A549 (cell line): ENCODE data around the gene QRSL1. TPM values are rescaled to one million over a fixed set of nuclear protein-coding genes. Genes with fewer than 3 reads are reported as not detected.
A peak's percentile ranks its signal among the peaks of the same experiment; 100 is the strongest.

Source experiments
- ATAC-seq, 2 experiments: fragments of 200-7000 bp in 1 of 2; fragments of >200 bp in 1 of 2; cut with Nextera tagmentation in 1 of 2; cut with Tn5 transposase in 1 of 2; 3 replicates each; pipeline versions ENCODE4 v1.8.0 to v1.9.1; 2018 to 2020; ENCODE audit warnings: mild to moderate bottlenecking in 1 of 2, moderate library complexity in 1 of 2
- CTCF ChIA-PET: fragments of 300-600 bp; sonication (Branson Sonifier 250); formaldehyde crosslinking; extraction: SDS; loops from one replicate; lab custom pipeline; 2021; ENCODE audit warnings: antibody characterized with exemption, inconsistent platforms; lab: Yijun Ruan, JAX
- POLR2A ChIA-PET: fragments of 350-600 bp; formaldehyde crosslinking; extraction: SDS; loops from one replicate; lab custom pipeline; 2021; ENCODE audit warnings: antibody characterized with exemption, inconsistent platforms; lab: Yijun Ruan, JAX
- DNase-seq, 2 experiments: peaks; one replicate each; pipeline versions ENCODE4 v3.0.0 to v3.0.0-alpha.2; 2011 to 2016; ENCODE audit warnings: low read depth in 1 of 2, low spot score in 1 of 2
- FAIRE-seq: peaks from 2 replicates; lab custom pipeline; 2011; peaks lifted over from hg19 to GRCh38; lab: Jason Lieb, UNC
- H3K27ac ChIP-seq, 2 experiments: fragments of >200 bp; sonication (Bioruptor Twin); formaldehyde crosslinking; 3 replicates each; pipeline ENCODE4 v1.5.1; 2016 to 2017
- H3K4me1 ChIP-seq: fragments of >200 bp; sonication (Bioruptor Twin); formaldehyde crosslinking; 3 replicates; pipeline ENCODE4 v1.6.1; 2016
- H3K4me2 ChIP-seq: fragments of >200 bp; sonication (Bioruptor Twin); formaldehyde crosslinking; 3 replicates; pipeline ENCODE4 v1.6.1; 2016
- H3K4me3 ChIP-seq: fragments of >200 bp; sonication (Bioruptor Twin); formaldehyde crosslinking; 3 replicates; pipeline ENCODE4 v1.5.1; 2016
- H3K9me3 ChIP-seq: fragments of >200 bp; sonication (Bioruptor Twin); formaldehyde crosslinking; 3 replicates; pipeline ENCODE4 v1.6.1; 2016
- BCL3 ChIP-seq: fragments of >200 bp; sonication (Bioruptor Twin); formaldehyde crosslinking; IDR thresholded peaks from 3 replicates; pipeline ENCODE4 v1.6.1; 2016
- BHLHE40 ChIP-seq: IDR thresholded peaks from 2 replicates; pipeline ENCODE4 v1.6.1; 2012; ENCODE audit warnings: low read depth, low read length, inconsistent platforms
- CEBPB ChIP-seq, 2 experiments: fragments of >200 bp in 1 of 2; sonication (Bioruptor Twin) in 1 of 2; formaldehyde crosslinking in 1 of 2; IDR thresholded peaks; 2 replicates each; pipeline ENCODE4 v1.6.1; 2012 to 2016
- CHD2 ChIP-seq: fragments of 150-350 bp; IDR thresholded peaks from 2 replicates; pipeline ENCODE4 v1.6.1; 2014; ENCODE audit warnings: low read length; ENCODE audit not compliant: partially characterized antibody
- ESRRA ChIP-seq: fragments of 150-350 bp; IDR thresholded peaks from 2 replicates; pipeline ENCODE4 v1.6.1; 2014; ENCODE audit warnings: mild to moderate bottlenecking, low read length, borderline replicate concordance
- HDAC2 ChIP-seq: fragments of 200-600 bp; sonication (generic); IDR thresholded peaks from 2 replicates; pipeline ENCODE4 v1.6.1; 2016
- HES2 ChIP-seq: fragments of >200 bp; sonication (Bioruptor Twin); formaldehyde crosslinking; IDR thresholded peaks from 2 replicates; pipeline ENCODE4 v1.6.1; 2016
- HEYL ChIP-seq: fragments of 250-450 bp; sonication (Bioruptor Pico); IDR thresholded peaks from 2 replicates; pipeline ENCODE4 v1.8.0; 2021; ENCODE audit warnings: mild to moderate bottlenecking, moderate library complexity
- JUN ChIP-seq, 2 experiments: fragments of >200 bp; sonication (Bioruptor Twin); formaldehyde crosslinking; IDR thresholded peaks; 2 replicates in 1 of 2; 3 replicates in 1 of 2; pipeline ENCODE4 v1.6.1; 2016 to 2017
- JUNB ChIP-seq: fragments of >200 bp; sonication (Bioruptor Twin); formaldehyde crosslinking; IDR thresholded peaks from 2 replicates; pipeline ENCODE4 v1.6.1; 2016
- KDM5A ChIP-seq: fragments of 200-600 bp; sonication (generic); IDR thresholded peaks from 2 replicates; pipeline ENCODE4 v1.6.1; 2016; ENCODE audit warnings: antibody characterized with exemption, mild to moderate bottlenecking
- NR3C1 ChIP-seq: fragments of >200 bp; sonication (Bioruptor Twin); formaldehyde crosslinking; IDR thresholded peaks from 3 replicates; pipeline ENCODE4 v1.6.1; 2017
- PHF8 ChIP-seq: fragments of 200-600 bp; sonication (generic); IDR thresholded peaks from 2 replicates; pipeline ENCODE4 v1.6.1; 2016; ENCODE audit warnings: low read depth, mild to moderate bottlenecking, antibody characterized with exemption, moderate library complexity, borderline replicate concordance
- POLR2A ChIP-seq: IDR thresholded peaks from 2 replicates; pipeline ENCODE4 v1.6.1; 2012; ENCODE audit warnings: mild to moderate bottlenecking, low read length
- RCOR1 ChIP-seq: fragments of 150-350 bp; IDR thresholded peaks from 2 replicates; pipeline ENCODE4 v1.6.1; 2014; ENCODE audit warnings: antibody characterized with exemption, low read length, low read depth
- RNF2 ChIP-seq: fragments of 200-600 bp; sonication (generic); IDR thresholded peaks from 2 replicates; pipeline ENCODE4 v1.6.1; 2016; ENCODE audit warnings: low read depth, mild to moderate bottlenecking, antibody characterized with exemption, moderate library complexity, borderline replicate concordance
- WGBS: methylation state at CpG from one replicate; pipeline ENCODE4 v1.1.6; 2017; ENCODE audit errors: missing lambda C conversion rate; 5-methylcytosine and 5-hydroxymethylcytosine counted together
- polyA minus RNA-seq: library from RNA; depleted of rRNA, polyadenylated mRNA; stranded (reverse); fragments of >200 nt; gene quantifications from 2 replicates; pipeline ENCODE4 v1.2.3, GENCODE V29; 2011; rRNA and poly(A)+ RNA removed
- polyA plus RNA-seq, 4 experiments: library from polyadenylated mRNA; depleted of rRNA in 3 of 4; stranded (reverse); fragments of >200 nt; fragmentation: RNase III in 1 of 4; extraction: RNeasy Plus Mini Kit Qiagen cat#74134 plus additional on column Dnase treatment in 1 of 4; gene quantifications; 2 replicates in 3 of 4; 3 replicates in 1 of 4; pipeline ENCODE4 v1.2.3, GENCODE V29; 2011 to 2017
- TF ChIP-seq, protein P1 (sequence below): fragments of >200 bp; sonication (Bioruptor Twin); formaldehyde crosslinking; IDR thresholded peaks from 3 replicates; pipeline ENCODE4 v1.5.1; 2016
- TF ChIP-seq, protein P2 (sequence below): IDR thresholded peaks from 2 replicates; pipeline ENCODE4 v1.6.1; 2012; ENCODE audit warnings: low read depth, borderline replicate concordance
- TF ChIP-seq, protein P3 (sequence below): fragments of 150-350 bp; IDR thresholded peaks from 2 replicates; pipeline ENCODE4 v1.6.1; 2014; ENCODE audit warnings: low read depth, mild to moderate bottlenecking, low read length
- TF ChIP-seq, protein P4 (sequence below): fragments of 250-450 bp; sonication (Bioruptor Pico); IDR thresholded peaks from 2 replicates; pipeline ENCODE4 v1.5.0; 2020; ENCODE audit warnings: low read depth, mild to moderate bottlenecking, moderate library complexity
- TF ChIP-seq, protein P5 (sequence below): IDR thresholded peaks from 2 replicates; pipeline ENCODE4 v1.6.1; 2012

Gene QRSL1, protein sequence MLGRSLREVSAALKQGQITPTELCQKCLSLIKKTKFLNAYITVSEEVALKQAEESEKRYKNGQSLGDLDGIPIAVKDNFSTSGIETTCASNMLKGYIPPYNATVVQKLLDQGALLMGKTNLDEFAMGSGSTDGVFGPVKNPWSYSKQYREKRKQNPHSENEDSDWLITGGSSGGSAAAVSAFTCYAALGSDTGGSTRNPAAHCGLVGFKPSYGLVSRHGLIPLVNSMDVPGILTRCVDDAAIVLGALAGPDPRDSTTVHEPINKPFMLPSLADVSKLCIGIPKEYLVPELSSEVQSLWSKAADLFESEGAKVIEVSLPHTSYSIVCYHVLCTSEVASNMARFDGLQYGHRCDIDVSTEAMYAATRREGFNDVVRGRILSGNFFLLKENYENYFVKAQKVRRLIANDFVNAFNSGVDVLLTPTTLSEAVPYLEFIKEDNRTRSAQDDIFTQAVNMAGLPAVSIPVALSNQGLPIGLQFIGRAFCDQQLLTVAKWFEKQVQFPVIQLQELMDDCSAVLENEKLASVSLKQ
- 13.5 and 15.9 TPM in 2 replicates for polyA plus RNA-seq (2011; rRNA removed)
- polyA plus RNA-seq (2012; cell fraction: cytosol; rRNA removed), result 4.5 and 5.4 TPM in 2 replicates
- 2.1 and 3.1 TPM in 2 replicates for polyA plus RNA-seq (2012; cell fraction: nucleus; rRNA removed)
- 11.1 to 12.4 TPM (median 11.5 TPM) in 3 replicates for polyA plus RNA-seq (2017; fragmentation: RNase III; extraction: RNeasy Plus Mini Kit Qiagen cat#74134 plus additional on column Dnase treatment)
- 9.2 and 9.6 TPM in 2 replicates for polyA minus RNA-seq

- Histone ChIP-seq H3K9me3 (no peaks in the 10 kb centered on the region), H3K4me1 (peaks cover 15% of the 10 kb centered on the region), H3K4me2 (peak within 1 kb of the TSS; percentile 95), H3K27ac (peak within 1 kb of the TSS; percentile 84 to 97), H3K4me3 (peak within 1 kb of the TSS; percentile 86)
- ATAC-seq (peak; percentile 99), FAIRE-seq (no peak), DNase-seq (peak; percentile 89 to 96)
- POLR2A ChIA-PET, result no interaction called here
- TF ChIP-seq RNF2 (no peak), CHD2 (no peak), HEYL (no peak), HDAC2 (peak; percentile 50; the same call in 1 of the 2 replicates), ESRRA (no peak), JUN (IDR thresholded peaks at IDR 0.05) (peak in 1 of 2 experiments; percentile 76; a peak in 3 of 5 replicates), NR3C1 (no peak), HES2 (no peak), RCOR1 (no peak), JUNB (no peak), BHLHE40 (no peak), PHF8 (peak; percentile 84), CEBPB (IDR thresholded peaks at IDR 0.05) (no peak), BCL3 (no peak), KDM5A (peak; percentile 96), POLR2A (peak; percentile 35)
- TF ChIP-seq, protein P1, sequence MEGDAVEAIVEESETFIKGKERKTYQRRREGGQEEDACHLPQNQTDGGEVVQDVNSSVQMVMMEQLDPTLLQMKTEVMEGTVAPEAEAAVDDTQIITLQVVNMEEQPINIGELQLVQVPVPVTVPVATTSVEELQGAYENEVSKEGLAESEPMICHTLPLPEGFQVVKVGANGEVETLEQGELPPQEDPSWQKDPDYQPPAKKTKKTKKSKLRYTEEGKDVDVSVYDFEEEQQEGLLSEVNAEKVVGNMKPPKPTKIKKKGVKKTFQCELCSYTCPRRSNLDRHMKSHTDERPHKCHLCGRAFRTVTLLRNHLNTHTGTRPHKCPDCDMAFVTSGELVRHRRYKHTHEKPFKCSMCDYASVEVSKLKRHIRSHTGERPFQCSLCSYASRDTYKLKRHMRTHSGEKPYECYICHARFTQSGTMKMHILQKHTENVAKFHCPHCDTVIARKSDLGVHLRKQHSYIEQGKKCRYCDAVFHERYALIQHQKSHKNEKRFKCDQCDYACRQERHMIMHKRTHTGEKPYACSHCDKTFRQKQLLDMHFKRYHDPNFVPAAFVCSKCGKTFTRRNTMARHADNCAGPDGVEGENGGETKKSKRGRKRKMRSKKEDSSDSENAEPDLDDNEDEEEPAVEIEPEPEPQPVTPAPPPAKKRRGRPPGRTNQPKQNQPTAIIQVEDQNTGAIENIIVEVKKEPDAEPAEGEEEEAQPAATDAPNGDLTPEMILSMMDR, result no peak
- TF ChIP-seq, protein P2, sequence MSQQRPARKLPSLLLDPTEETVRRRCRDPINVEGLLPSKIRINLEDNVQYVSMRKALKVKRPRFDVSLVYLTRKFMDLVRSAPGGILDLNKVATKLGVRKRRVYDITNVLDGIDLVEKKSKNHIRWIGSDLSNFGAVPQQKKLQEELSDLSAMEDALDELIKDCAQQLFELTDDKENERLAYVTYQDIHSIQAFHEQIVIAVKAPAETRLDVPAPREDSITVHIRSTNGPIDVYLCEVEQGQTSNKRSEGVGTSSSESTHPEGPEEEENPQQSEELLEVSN, result no peak
- TF ChIP-seq, protein P3, sequence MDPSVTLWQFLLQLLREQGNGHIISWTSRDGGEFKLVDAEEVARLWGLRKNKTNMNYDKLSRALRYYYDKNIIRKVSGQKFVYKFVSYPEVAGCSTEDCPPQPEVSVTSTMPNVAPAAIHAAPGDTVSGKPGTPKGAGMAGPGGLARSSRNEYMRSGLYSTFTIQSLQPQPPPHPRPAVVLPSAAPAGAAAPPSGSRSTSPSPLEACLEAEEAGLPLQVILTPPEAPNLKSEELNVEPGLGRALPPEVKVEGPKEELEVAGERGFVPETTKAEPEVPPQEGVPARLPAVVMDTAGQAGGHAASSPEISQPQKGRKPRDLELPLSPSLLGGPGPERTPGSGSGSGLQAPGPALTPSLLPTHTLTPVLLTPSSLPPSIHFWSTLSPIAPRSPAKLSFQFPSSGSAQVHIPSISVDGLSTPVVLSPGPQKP, result no peak
- TF ChIP-seq, protein P4, sequence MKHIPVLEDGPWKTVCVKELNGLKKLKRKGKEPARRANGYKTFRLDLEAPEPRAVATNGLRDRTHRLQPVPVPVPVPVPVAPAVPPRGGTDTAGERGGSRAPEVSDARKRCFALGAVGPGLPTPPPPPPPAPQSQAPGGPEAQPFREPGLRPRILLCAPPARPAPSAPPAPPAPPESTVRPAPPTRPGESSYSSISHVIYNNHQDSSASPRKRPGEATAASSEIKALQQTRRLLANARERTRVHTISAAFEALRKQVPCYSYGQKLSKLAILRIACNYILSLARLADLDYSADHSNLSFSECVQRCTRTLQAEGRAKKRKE (CRISPR knock-in tag), result no peak
- TF ChIP-seq, protein P5, sequence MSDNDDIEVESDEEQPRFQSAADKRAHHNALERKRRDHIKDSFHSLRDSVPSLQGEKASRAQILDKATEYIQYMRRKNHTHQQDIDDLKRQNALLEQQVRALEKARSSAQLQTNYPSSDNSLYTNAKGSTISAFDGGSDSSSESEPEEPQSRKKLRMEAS, result peak; percentile 61
- CTCF ChIA-PET, result no interaction called here
- WGBS, result under 1% methylated on average over 33 of the region's 46 CpGs
These were observed at the start of gene QRSL1, which contains the start of gene RTN4IP1 for GRCh38 chr6:106629103-106629858. Gene QRSL1, plus strand, starts transcription at chr6:106629578. Its CDS starts 104 bp downstream, at chr6:106629682. Gene RTN4IP1, minus strand, starts transcription at chr6:106629498. Its CDS starts 477 bp downstream, at chr6:106629021.
